ENCODE results near the gene FKBP11.

FKBP11 gene
- total RNA-seq: 1.8 to 8.8 (median 3.8) reads per million in 17 experiments

GRCh38 chr12:48925304-48926011 is at the start of gene FKBP11:
TSS of gene FKBP11 (minus strand) at chr12:48925492. CDS start at chr12:48925428, 64 bp downstream.
- peak in 3 of 4 experiments; percentile 17 to 57 (median 43) for DNase-seq

- peak; percentile 52 to 71 (median 60) for DNase-seq
These were observed 48.8 kb upstream of the FKBP11 start for GRCh38 chr12:48973941-48974673.

DNA sequence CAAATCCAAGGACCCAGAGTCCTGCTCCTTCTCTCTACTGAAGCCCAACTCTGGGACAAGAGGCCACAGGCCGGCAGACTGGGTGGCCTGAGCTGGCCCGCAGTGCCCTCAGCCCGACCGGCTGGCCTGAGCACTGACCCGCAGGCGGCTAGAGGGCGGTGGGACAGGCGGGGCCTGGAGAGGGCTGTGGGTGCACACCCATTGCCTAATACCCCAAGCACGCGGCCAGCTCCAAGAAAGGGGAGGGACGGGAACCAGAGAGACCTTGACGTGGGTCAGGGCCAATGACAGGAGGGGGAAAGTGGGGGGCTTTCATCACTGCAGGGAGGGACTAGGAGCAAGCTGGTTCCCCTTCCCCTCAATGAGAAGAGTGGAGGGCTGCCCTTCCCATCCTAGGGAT is 48.2 kb upstream of the FKBP11 start:
- DNase-seq: peak; percentile 62 to 80 (median 75)

GRCh38 chr12:48972952-48973483 is 47.7 kb upstream of the FKBP11 start:
- DNase-seq: no peak

- peak in 2 of 4 experiments; percentile 37 to 46 for DNase-seq
These were observed 47.1 kb upstream of the FKBP11 start for GRCh38 chr12:48972213-48972951.

GRCh38 chr12:48970702-48971334 is 45.5 kb upstream of the FKBP11 start:
- no peak for DNase-seq

DNA sequence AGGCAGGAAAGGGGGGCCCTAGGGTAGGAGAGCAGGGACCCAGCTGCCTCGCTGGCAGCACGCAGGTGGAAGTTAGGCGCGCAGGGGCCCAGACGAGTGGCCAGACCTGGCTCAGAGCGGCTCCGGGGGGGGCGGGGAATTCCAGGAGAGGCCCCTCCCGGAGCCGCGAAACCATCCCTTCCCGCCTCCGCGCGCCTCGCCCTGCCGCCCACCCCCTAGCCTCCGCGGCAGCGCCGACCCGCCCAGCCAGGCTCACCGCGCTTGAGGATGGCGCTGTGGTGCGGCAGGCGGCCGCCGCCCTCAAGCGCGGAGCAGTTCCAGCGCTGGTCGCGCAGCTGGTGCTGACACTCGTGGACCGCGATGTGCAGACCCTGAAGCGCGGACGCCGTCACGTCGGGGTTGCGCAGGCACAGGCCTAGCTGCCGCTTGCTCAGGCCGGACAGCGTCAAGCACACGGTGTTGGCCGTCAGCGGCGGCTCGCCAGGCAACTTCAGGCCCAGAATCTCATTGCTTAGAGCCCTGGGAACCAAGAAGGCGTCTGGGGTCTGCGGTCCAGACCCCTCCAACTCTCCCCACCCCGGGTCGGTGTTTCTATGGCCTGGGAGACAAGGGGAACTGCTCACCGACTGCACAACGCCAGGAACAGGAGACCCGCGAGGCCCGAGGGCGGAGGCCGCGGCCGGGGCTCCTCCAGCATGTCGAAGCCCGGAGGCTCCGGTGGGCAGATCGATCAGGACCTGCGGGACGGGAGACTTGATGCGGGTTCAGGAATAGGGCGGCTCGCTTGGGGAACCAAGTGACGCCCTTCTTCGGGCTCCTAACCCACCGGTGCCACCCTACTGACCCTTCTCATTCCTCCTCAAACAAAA is 44.8 kb upstream of the FKBP11 start:
- peak in 1 of 4 experiments; percentile 49 for DNase-seq

DNA sequence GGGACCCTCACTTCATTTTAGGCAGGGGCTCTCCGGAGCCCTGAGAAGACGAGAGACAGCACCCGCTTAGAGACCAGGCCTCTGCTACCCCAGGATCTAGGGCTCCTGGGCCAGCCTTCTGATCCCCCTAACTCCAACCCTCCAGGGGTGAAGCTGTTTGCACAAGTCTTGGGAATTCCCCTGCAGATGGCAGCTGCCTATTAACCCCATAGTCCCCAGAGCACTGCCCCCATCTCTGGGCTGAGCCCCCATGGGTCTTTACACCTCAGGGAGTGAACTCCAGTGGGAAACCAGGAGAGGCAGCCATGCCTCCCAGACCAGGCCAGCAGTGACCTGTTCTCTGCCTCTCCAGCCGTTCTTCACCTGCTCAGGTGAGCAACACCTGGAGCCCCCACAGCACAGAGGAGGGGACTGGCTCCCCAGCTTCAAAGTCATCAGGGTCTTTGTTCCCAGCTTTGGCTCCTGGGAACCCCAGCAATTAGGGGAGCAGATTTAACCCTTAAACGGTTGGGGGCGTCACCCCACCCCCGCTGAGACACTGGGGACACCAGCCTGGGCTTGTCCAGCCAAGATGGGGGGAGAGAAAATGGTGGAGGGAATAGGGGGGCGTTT is 44.0 kb upstream of the FKBP11 start:
- DNase-seq: no peak

GRCh38 chr12:48968467-48968866 is 43.2 kb upstream of the FKBP11 start:
- no peak for DNase-seq

DNA sequence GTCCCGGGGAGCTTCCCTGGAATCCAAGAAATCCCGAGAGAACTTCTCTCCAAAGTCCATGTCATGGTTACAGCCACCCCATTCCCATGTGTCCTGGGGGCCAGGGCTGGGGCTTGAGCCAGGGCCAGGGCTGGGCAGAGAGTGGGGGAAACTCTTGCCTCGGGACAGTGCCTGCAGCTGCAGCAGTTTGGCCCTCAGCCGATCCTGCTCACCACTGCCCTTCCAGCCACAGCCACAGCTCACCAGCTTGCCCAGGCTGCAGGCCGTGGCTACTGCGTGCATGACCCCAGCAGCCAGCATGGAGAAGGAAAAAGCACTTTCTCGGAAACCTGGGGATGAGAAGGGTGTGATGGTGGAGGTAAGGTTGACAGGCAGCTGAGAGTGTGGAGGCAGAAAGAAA is 42.7 kb upstream of the FKBP11 start:
- DNase-seq: no peak

- DNase-seq: peak in 3 of 4 experiments; percentile 7 to 64 (median 61)
These were observed 41.0 kb upstream of the FKBP11 start for GRCh38 chr12:48966177-48966895.

GRCh38 chr12:48965298-48965838 is 40.1 kb upstream of the FKBP11 start:
- peak in 2 of 4 experiments; percentile 18 to 20 for DNase-seq

DNA sequence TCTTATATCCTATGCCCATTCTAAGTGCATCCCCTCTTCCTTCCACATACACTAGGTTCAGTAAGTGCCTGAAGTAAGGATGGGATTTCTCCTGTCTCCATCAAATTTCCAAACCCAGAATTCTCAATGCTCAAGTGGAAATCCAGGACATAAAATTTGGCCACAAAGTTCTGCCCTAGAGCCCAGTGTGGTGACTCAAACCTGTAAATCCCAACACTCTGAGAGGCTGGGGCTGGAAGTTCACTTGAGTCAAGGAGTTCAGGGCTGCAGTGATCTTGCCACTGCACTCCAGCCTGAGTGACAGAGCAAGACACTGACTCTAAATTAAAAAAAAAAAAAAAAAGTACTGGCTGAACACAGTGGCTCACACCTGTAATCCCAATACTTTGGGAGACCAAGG is 36.5 kb upstream of the FKBP11 start:
- DNase-seq: no peak

DNA sequence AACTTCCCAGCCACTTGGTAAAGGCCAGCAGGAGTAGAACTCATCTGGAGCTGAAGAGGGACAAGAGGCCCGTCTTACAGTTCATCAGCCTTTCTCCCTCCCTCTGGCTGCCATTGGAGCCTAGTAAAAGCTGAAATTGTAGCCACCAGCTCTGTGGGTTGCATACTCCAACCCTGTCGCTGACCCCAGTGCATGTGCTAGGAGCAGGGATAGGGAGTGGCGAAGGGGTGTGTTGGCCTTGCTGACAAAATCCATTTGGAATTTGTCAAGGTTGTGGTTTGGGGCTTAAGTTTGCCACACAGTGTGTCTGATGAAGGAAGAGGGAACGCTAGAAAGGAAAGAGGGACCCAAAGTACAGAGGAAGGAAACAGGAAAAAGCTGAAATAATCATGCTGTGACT is 36.0 kb upstream of the FKBP11 start:
- DNase-seq: no peak

DNA sequence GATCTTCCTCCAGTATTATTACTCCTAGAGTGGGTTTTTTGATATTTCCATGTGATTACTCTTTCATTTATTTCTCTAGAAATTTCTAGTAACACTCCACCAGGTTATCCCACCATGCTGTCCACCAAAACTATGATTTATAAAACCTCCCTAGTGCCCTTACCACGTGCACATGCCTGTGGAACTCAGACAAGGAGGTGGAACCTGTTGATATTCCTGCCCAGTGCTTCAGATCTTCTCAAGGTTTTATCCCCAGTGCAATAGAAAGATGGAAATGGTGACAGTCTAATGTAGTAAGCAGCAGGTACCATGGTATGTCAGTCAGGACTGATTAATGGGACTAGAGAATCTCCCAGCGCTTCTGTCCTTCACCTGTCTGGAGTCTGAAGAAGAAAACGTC is 35.5 kb upstream of the FKBP11 start:
- DNase-seq: no peak

DNA sequence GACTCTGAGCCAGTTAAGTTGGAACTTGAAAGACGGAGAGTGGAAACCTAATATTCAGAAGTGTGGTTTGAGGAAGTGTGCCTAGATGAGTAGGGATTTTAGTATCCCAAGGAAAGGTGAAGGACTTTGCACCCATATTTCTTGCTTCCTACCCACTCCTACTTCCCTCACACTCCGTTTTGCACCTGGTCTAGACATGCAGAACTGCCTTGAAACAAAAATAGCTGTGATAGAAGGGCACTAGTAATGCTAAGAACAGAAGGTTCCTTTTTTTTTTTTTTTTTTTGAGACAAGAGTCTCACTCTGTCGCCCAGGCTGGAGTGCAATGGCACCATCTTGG is 32.7 kb upstream of the FKBP11 start:
- DNase-seq: peak in 1 of 4 experiments; percentile 18

GRCh38 chr12:48957141-48958048 is 32.1 kb upstream of the FKBP11 start, which contains the start of gene ARF3:
TSS of gene ARF3 (minus strand) at chr12:48957487. CDS start at chr12:48941095, 16,392 bp downstream.
- DNase-seq: peak; percentile 94 to 98 (median 96)

- peak; percentile 92 to 96 (median 94) for DNase-seq
These were observed 31.2 kb upstream of the FKBP11 start for GRCh38 chr12:48956279-48957140.
